Lung microvascular endothelial cell (primary cell): ENCODE measurements around the gene HRK. TPM values are rescaled to one million over a fixed set of nuclear protein-coding genes. Genes with fewer than 3 reads are reported as not detected.

Source experiments
- DNase-seq, 2 donors: peaks; one replicate each; pipeline versions ENCODE4 v3.0.0 to v3.0.0-alpha.2; 2010; ENCODE audit warnings: low read depth in 2 of 2
- total RNA-seq: library from RNA; depleted of rRNA; stranded (reverse); fragments of >200 nt; gene quantifications from 2 replicates; pipeline ENCODE4 v1.2.1, GENCODE V29; 2014

Gene HRK
- total RNA-seq, 1 donor from 2014 or later, result not detected

- DNase-seq, result no peak
These were observed 17.4 kb upstream of the HRK start for GRCh38 chr12:116898669-116899068.

GRCh38 chr12:116897476-116897875 is 16.2 kb upstream of the HRK start:
- no peak for DNase-seq

DNA sequence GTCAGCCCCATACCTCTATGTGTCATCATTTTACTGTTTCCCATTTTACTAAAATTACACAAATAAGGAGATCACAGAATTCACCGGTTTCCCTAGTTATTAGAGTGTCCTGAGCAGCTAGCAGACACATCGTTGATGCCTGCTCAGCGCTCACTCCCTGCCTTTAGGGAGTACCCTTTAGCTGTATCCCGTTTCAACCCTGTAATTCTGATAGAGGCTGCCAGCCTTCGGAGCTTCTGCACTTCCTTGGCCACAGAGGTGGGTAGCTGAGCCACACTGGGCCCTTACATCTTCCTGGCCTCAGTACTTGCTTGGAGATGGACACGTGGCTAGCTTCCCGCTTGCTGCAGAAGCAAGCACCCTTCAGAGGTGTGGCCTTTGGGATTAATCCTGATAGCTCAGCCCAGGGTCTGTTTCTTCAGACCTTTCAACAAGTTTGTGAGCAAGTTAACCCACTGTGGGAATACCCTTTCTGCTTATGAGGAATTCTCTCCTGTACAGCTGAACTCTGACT is 15.2 kb upstream of the HRK start:
- no peak for DNase-seq

- DNase-seq, result no peak
These were observed 13.7 kb upstream of the HRK start for GRCh38 chr12:116894913-116895312.

GRCh38 chr12:116892349-116893140 is 11.3 kb upstream of the HRK start:
- peak in 1 of 2 donors; percentile 22 for DNase-seq

- no peak for DNase-seq
These were observed 9.8 kb upstream of the HRK start for GRCh38 chr12:116891019-116891418.

DNA sequence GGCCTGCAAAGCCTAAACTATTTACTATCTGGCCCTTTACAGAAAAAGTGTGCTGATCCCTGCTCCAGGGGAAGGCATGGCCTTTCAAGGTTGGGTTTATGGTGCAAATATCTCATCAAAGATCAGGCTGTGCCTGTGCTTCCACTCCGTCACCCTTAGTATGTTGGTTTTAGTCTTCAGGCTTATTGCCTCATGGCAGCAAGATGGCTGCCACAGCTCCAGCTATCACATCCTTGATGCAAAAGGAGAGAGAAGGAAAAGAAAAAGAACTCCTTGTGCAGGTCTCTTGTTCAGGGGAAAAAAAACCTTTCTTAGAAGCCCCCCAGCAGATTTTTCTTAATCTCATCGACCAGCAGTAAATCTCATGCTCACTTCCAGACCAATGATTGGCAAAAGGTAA is 9.1 kb upstream of the HRK start:
- no peak for DNase-seq

DNA sequence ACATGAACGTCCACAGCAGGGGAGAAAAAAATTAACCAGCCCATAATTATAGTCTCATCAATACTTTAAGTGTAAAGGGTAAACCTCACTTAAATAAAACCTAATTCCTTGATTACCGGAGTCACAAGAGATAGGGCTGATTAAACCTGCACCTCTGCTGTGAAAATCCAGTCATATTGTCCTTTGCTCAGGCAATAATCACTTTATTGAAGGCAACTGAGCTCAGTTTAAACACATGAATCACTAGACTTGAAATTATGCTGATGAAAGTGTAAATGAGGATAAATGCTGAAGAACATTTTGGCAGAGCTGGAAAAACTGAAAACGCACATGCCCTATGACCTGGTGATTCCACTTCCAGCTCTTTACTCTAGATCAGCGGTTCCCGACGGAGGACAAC is 6.7 kb upstream of the HRK start:
- no peak for DNase-seq

DNA sequence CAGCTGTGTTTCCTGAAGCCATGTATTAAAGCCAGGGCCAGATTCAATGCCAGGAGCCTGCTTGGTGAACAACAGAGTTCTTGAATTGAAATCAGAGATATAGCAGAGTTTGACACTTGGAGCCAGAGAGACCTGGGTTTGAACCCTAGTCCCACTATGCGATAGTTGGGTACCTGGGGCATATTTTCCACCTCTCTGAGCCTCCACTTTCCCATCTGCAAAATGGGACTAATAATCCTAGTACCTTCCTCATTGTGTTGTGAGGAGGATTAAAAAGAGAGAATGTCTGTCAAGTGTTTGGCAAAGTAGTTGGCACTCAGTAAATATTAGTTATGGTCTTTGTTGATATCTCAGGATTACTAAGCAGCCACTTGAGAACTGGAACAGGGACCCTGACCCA is 6.0 kb upstream of the HRK start:
- DNase-seq, result no peak

- DNase-seq, result no peak
These were observed 4.2 kb upstream of the HRK start for GRCh38 chr12:116885491-116885890.

GRCh38 chr12:116884871-116885270 is 3.6 kb upstream of the HRK start:
- no peak for DNase-seq

DNA sequence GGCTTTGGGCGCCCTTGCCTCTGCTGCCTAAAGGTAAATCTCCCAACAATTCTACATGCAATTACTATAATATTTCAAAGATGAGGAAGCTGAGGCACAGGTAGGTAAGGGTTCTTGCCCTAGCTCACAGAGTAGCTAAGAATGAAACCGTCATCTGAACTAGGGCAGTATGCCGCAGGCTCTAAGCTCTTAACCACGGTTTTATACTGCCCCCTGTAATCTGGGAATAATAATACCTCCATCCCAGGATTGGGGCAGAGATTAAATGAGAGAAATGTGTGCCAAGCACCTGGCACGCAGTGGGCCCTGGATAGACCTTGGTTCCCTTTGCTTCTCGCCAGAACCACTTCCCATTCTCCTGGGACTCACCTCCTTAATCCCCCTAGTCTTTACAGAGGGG is 1.5 kb upstream of the HRK start:
- DNase-seq, result peak; percentile 33 to 76

GRCh38 chr12:116881877-116882507 is 751 bp upstream of the HRK start:
- DNase-seq, result no peak

- DNase-seq, result peak; percentile 63 to 71
These were observed 370 bp downstream of the HRK start for GRCh38 chr12:116880817-116881324.

- peak in 1 of 2 donors; percentile 7 for DNase-seq
These were observed 926 bp downstream of the HRK start for GRCh38 chr12:116880213-116880816.

GRCh38 chr12:116879509-116880212 is 1.6 kb downstream of the HRK start:
- DNase-seq, result no peak

- peak in 1 of 2 donors; percentile 17 for DNase-seq
These were observed 2.4 kb downstream of the HRK start for GRCh38 chr12:116878567-116879508.

DNA sequence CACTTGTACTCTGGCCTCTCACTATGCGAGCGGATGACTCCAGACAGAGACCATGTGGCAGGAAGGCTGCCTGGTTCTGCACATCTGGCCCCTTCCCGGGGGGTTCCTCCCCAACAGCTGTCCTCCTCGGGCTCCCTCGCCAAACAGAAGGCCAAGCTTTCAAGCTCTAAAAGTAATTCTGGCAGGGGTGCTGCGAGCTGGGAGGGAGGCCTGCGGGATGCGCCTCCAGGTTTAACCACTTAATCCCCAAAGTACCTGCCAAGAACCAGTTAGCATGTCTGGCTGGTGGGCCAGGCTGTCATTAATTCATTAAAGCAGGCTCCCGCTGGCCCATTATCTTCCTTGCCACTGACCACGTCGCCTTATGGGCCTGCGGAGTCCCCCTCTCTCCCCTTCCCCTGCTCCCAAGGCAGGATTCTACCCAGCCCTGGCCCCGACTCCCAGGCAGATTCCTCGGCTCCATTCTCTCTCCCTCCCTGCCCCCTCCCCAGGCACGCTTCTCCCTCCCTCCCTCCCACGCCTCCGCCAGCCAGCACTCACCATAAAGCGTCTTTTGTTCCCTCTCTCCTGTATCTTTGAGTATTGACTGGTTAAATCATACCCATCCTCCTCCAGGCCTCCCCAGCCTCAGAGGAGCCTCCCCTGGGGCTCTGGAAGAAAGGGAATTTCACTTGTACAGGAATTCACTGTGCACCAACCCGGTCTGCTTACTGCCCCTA is 4.9 kb downstream of the HRK start:
- DNase-seq, result no peak

DNA sequence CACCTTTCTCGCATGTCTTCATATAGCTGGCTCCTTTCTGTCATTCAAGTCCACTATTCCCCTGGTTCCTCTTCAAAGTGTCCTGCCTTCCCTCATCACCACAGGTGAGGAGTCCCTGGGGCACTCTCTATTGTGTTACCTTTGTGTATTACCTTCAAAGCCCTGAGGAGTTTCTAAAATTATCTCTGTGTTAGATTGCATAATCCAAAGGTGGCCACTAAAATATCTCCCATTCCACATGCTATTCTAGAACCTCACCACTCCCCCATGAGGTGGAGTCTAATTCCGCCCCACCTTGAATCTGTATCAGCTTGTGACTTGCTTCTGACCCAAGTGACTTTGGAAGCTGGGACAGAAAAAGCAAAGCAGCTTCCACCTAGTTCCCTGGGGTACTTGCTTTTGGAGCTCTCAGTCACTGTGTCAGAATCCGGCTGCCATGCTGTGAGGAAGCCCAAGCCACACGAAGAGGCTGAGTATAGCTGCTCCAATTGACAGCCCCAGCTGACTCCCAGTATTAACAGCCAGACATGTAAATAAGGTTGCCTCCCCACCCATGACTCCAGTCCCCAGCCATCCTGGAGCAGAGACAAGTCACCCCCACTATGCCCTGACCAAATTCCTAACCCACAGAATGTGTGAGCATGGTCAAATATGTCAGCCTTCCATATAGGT is 6.8 kb downstream of the HRK start:
- DNase-seq, result no peak
